ENCODE data around the gene FCGR3B.
"Not testable (repeated sequence)": the region's sequence is repeated elsewhere in the genome, so short reads cannot be mapped to it uniquely, and the experiment has no call there.

The FCGR3B gene

GRCh38 chr1:161582882-161583281, 48.1 kb downstream of the FCGR3B start:
- DNase-seq (ENCODE audit: insufficient read length, low spot score), result not testable (repeated sequence)
- peak; percentile 72 for FAIRE-seq

GRCh38 chr1:161580879-161581537, 50.0 kb downstream of the FCGR3B start:
- peak; percentile 93 for FAIRE-seq
- not testable (repeated sequence) for DNase-seq (ENCODE audit: insufficient read length, low spot score)

- DNase-seq (ENCODE audit: insufficient read length, low spot score), result not testable (repeated sequence)
- FAIRE-seq, result peak; percentile 89
These were observed 51.0 kb downstream of the FCGR3B start for GRCh38 chr1:161579856-161580507.

- not testable (repeated sequence) for DNase-seq (ENCODE audit: insufficient read length, low spot score)
- peak; percentile 13 for FAIRE-seq
These were observed 54.3 kb downstream of the FCGR3B start for GRCh38 chr1:161576676-161577075.

All from GM12891 (cell line).